Liver (tissue), 9 donors: ENCODE measurements around the gene MPRIP. TPM values are rescaled to one million over a fixed set of nuclear protein-coding genes. Genes with fewer than 3 reads are reported as not detected.

Experiments used
- DNase-seq: peaks from one replicate; pipeline ENCODE4 v3.0.0-alpha.2; 2017; ENCODE audit warnings: low spot score
- H3K27ac ChIP-seq, 2 donors: one replicate each; pipeline ENCODE4 v1.7.0; 2013; ENCODE audit warnings: inconsistent platforms in 2 of 2, low read length in 2 of 2, control low read depth in 1 of 2, low read depth in 1 of 2, mild to moderate bottlenecking in 1 of 2
- H3K27me3 ChIP-seq, 4 donors: one replicate each; pipeline versions ENCODE4 v1.6.1 to v1.7.0; 2013; ENCODE audit warnings: low read length in 3 of 4, inconsistent platforms in 1 of 4, mild to moderate bottlenecking in 1 of 4, moderate library complexity in 1 of 4; ENCODE audit not compliant: control insufficient read depth in 4 of 4, insufficient read depth in 4 of 4
- H3K36me3 ChIP-seq, 4 donors: one replicate each; pipeline versions ENCODE4 v1.6.1 to v1.7.0; 2013; ENCODE audit warnings: low read length in 3 of 4, mild to moderate bottlenecking in 3 of 4, low read depth in 1 of 4, moderate library complexity in 1 of 4; ENCODE audit not compliant: control insufficient read depth in 4 of 4, insufficient read depth in 3 of 4
- H3K4me1 ChIP-seq, 4 donors: one replicate each; pipeline versions ENCODE4 v1.6.1 to v1.7.0; 2013; ENCODE audit warnings: low read length in 3 of 4, mild to moderate bottlenecking in 3 of 4, moderate library complexity in 1 of 4; ENCODE audit not compliant: control insufficient read depth in 4 of 4, insufficient read depth in 4 of 4
- H3K4me3 ChIP-seq, 3 donors: one replicate each; pipeline versions ENCODE4 v1.6.1 to v1.7.0; 2013; ENCODE audit warnings: low read length in 3 of 3, control low read depth in 1 of 3, low read depth in 1 of 3, mild to moderate bottlenecking in 1 of 3
- H3K9ac ChIP-seq, 2 donors: one replicate each; pipeline ENCODE4 v1.7.0; 2013; ENCODE audit warnings: low read length in 2 of 2, mild to moderate bottlenecking in 2 of 2, moderate library complexity in 2 of 2, control low read depth in 1 of 2, low read depth in 1 of 2
- H3K9me3 ChIP-seq, 4 donors: one replicate each; pipeline versions ENCODE4 v1.6.1 to v1.7.0; 2013; ENCODE audit warnings: low read length in 3 of 4; ENCODE audit not compliant: control insufficient read depth in 4 of 4
- EGR1 ChIP-seq, 2 donors: IDR thresholded peaks; 2 replicates each; pipeline ENCODE4 v1.6.1; 2016 to 2018; ENCODE audit warnings: antibody characterized with exemption in 2 of 2, low read depth in 2 of 2
- FOXA1 ChIP-seq: IDR thresholded peaks from 2 replicates; pipeline ENCODE4 v1.6.1; 2016; ENCODE audit warnings: antibody characterized with exemption
- FOXA2 ChIP-seq: IDR thresholded peaks from 2 replicates; pipeline ENCODE4 v1.6.1; 2016; ENCODE audit warnings: antibody characterized with exemption
- GABPA ChIP-seq, 2 donors: IDR thresholded peaks in 1 of 2; conservative IDR thresholded peaks in 1 of 2; 2 replicates each; pipeline ENCODE4 v1.6.1; 2016; ENCODE audit warnings: antibody characterized with exemption in 2 of 2, mild to moderate bottlenecking in 1 of 2, moderate library complexity in 1 of 2
- HNF4A ChIP-seq, 2 donors: conservative IDR thresholded peaks; 2 replicates each; pipeline ENCODE4 v1.6.1; 2016; ENCODE audit warnings: antibody characterized with exemption in 2 of 2, mild to moderate bottlenecking in 2 of 2
- HNF4G ChIP-seq: IDR thresholded peaks from 2 replicates; pipeline ENCODE4 v1.6.1; 2016; ENCODE audit warnings: antibody characterized with exemption
- JUND ChIP-seq, 2 donors: IDR thresholded peaks; 2 replicates each; pipeline ENCODE4 v1.6.1; 2016; ENCODE audit warnings: antibody characterized with exemption in 2 of 2
- NR2F2 ChIP-seq: IDR thresholded peaks from 2 replicates; pipeline ENCODE4 v1.6.1; 2016; ENCODE audit warnings: antibody characterized with exemption
- RAD21 ChIP-seq, 2 donors: IDR thresholded peaks; 2 replicates each; pipeline ENCODE4 v1.6.1; 2016; ENCODE audit warnings: antibody characterized with exemption in 2 of 2, mild to moderate bottlenecking in 2 of 2
- RXRA ChIP-seq, 2 donors: IDR thresholded peaks; 2 replicates each; pipeline ENCODE4 v1.6.1; 2017 to 2018; ENCODE audit warnings: antibody characterized with exemption in 2 of 2, mild to moderate bottlenecking in 1 of 2
- SP1 ChIP-seq: IDR thresholded peaks from 2 replicates; pipeline ENCODE4 v1.6.1; 2018; ENCODE audit warnings: antibody characterized with exemption, mild to moderate bottlenecking
- TAF1 ChIP-seq: conservative IDR thresholded peaks from 2 replicates; pipeline ENCODE4 v1.6.1; 2016; ENCODE audit warnings: antibody characterized with exemption, mild to moderate bottlenecking
- YY1 ChIP-seq: IDR thresholded peaks from 2 replicates; pipeline ENCODE4 v1.6.1; 2016; ENCODE audit warnings: antibody characterized with exemption, mild to moderate bottlenecking
- WGBS: extraction: QIAGEN DNeasy Blood & Tissue Kit; methylation state at CpG from one replicate; pipeline ENCODE4 v1.1.7; 2013; 5-methylcytosine and 5-hydroxymethylcytosine counted together
- polyA plus RNA-seq, 2 donors: library from polyadenylated mRNA; stranded (reverse) in 1 of 2; unstranded in 1 of 2; fragments of 200-250 nt in 1 of 2; fragments of >200 nt in 1 of 2; fragmentation: Nextera tagmentation in 1 of 2; extraction: Ambion mirVana in 1 of 2; gene quantifications; one replicate each; pipeline versions ENCODE4 v1.2.1 to v1.2.3, GENCODE V29; 2013 to 2015
- total RNA-seq, 2 donors: library from RNA; depleted of rRNA; stranded (reverse); fragments of >200 nt; gene quantifications; one replicate each; pipeline ENCODE4 v1.2.3, GENCODE V29; 2014
- TF ChIP-seq, protein P1 (sequence below): IDR thresholded peaks from 2 replicates; pipeline ENCODE4 v1.6.1; 2016; ENCODE audit warnings: antibody characterized with exemption, mild to moderate bottlenecking
- TF ChIP-seq, protein P2 (sequence below): IDR thresholded peaks from 2 replicates; pipeline ENCODE4 v1.6.1; 2016; ENCODE audit warnings: antibody characterized with exemption
- TF ChIP-seq, protein P3 (sequence below): IDR thresholded peaks from 2 replicates; pipeline ENCODE4 v1.6.1; 2016; ENCODE audit warnings: antibody characterized with exemption
- TF ChIP-seq, protein P4 (sequence below): fragments of 150-350 bp; IDR thresholded peaks from 2 replicates; pipeline ENCODE4 v1.5.1; 2017; ENCODE audit warnings: improper control_type of control experiment, low read depth, low read length; ENCODE audit not compliant: missing input control
- TF ChIP-seq, protein P5 (sequence below): IDR thresholded peaks from 2 replicates; pipeline ENCODE4 v1.6.1; 2016; ENCODE audit warnings: antibody characterized with exemption
- donor health status: healthy.
- donor health status: healthy.
- donor health status: healthy.
- donor health status: healthy.
- donor health status: healthy.

Gene MPRIP
- total and polyA plus RNA-seq, 4 donors, result 21.2 to 61.9 (median 34.7) TPM

DNA sequence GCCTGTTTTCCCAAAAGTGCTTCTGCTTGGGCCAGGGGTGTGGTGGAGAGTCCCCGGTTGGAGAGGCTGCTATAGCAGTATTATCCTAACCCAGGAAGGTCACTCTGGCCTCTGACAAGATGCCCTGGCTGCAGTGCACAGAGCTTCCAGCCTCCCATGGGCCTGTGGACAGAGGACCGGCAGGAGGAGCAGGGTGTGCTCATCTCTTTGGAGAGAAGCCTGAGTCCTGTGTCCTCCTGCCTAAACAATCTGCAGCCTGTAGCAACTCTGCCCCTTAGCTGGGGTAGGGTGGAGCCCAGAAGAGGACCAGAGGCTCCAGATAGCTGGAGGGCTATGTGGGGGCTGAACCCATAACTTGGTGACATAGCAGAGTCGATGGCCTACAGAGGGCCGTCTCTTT, 78.0 kb downstream of the MPRIP start:
- TF ChIP-seq, protein P1, sequence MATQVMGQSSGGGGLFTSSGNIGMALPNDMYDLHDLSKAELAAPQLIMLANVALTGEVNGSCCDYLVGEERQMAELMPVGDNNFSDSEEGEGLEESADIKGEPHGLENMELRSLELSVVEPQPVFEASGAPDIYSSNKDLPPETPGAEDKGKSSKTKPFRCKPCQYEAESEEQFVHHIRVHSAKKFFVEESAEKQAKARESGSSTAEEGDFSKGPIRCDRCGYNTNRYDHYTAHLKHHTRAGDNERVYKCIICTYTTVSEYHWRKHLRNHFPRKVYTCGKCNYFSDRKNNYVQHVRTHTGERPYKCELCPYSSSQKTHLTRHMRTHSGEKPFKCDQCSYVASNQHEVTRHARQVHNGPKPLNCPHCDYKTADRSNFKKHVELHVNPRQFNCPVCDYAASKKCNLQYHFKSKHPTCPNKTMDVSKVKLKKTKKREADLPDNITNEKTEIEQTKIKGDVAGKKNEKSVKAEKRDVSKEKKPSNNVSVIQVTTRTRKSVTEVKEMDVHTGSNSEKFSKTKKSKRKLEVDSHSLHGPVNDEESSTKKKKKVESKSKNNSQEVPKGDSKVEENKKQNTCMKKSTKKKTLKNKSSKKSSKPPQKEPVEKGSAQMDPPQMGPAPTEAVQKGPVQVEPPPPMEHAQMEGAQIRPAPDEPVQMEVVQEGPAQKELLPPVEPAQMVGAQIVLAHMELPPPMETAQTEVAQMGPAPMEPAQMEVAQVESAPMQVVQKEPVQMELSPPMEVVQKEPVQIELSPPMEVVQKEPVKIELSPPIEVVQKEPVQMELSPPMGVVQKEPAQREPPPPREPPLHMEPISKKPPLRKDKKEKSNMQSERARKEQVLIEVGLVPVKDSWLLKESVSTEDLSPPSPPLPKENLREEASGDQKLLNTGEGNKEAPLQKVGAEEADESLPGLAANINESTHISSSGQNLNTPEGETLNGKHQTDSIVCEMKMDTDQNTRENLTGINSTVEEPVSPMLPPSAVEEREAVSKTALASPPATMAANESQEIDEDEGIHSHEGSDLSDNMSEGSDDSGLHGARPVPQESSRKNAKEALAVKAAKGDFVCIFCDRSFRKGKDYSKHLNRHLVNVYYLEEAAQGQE, result no peak
- TF ChIP-seq GABPA (IDR thresholded peaks at IDR 0.05 in 1 of 2, conservative IDR thresholded peaks at IDR 0.05 in 1 of 2), result no peak
- TF ChIP-seq RXRA (IDR thresholded peaks at IDR 0.05), result no peak
- TF ChIP-seq JUND (IDR thresholded peaks at IDR 0.05), result no peak
- no peak for TF ChIP-seq FOXA2
- TF ChIP-seq HNF4A (conservative IDR thresholded peaks at IDR 0.05), result no peak
- TF ChIP-seq HNF4G, result no peak
- TF ChIP-seq, protein P2, sequence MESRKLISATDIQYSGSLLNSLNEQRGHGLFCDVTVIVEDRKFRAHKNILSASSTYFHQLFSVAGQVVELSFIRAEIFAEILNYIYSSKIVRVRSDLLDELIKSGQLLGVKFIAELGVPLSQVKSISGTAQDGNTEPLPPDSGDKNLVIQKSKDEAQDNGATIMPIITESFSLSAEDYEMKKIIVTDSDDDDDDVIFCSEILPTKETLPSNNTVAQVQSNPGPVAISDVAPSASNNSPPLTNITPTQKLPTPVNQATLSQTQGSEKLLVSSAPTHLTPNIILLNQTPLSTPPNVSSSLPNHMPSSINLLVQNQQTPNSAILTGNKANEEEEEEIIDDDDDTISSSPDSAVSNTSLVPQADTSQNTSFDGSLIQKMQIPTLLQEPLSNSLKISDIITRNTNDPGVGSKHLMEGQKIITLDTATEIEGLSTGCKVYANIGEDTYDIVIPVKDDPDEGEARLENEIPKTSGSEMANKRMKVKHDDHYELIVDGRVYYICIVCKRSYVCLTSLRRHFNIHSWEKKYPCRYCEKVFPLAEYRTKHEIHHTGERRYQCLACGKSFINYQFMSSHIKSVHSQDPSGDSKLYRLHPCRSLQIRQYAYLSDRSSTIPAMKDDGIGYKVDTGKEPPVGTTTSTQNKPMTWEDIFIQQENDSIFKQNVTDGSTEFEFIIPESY, result no peak
- TF ChIP-seq, protein P3, sequence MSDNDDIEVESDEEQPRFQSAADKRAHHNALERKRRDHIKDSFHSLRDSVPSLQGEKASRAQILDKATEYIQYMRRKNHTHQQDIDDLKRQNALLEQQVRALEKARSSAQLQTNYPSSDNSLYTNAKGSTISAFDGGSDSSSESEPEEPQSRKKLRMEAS, result no peak
- no peak for TF ChIP-seq EGR1 (IDR thresholded peaks at IDR 0.05; ENCODE audit: low read depth in 2 of 2)
- no peak for TF ChIP-seq TAF1
- TF ChIP-seq SP1, result no peak
- TF ChIP-seq, protein P4, sequence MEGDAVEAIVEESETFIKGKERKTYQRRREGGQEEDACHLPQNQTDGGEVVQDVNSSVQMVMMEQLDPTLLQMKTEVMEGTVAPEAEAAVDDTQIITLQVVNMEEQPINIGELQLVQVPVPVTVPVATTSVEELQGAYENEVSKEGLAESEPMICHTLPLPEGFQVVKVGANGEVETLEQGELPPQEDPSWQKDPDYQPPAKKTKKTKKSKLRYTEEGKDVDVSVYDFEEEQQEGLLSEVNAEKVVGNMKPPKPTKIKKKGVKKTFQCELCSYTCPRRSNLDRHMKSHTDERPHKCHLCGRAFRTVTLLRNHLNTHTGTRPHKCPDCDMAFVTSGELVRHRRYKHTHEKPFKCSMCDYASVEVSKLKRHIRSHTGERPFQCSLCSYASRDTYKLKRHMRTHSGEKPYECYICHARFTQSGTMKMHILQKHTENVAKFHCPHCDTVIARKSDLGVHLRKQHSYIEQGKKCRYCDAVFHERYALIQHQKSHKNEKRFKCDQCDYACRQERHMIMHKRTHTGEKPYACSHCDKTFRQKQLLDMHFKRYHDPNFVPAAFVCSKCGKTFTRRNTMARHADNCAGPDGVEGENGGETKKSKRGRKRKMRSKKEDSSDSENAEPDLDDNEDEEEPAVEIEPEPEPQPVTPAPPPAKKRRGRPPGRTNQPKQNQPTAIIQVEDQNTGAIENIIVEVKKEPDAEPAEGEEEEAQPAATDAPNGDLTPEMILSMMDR, result no peak
- TF ChIP-seq RAD21 (IDR thresholded peaks at IDR 0.05), result no peak
- TF ChIP-seq NR2F2, result no peak
- TF ChIP-seq YY1, result no peak
- no peak for TF ChIP-seq FOXA1
- TF ChIP-seq, protein P5, sequence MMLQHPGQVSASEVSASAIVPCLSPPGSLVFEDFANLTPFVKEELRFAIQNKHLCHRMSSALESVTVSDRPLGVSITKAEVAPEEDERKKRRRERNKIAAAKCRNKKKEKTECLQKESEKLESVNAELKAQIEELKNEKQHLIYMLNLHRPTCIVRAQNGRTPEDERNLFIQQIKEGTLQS, result no peak
- Histone ChIP-seq H3K4me1 (peaks cover 20 to 47% (median 34%) of the 10 kb centered on the region in 4 donors), H3K9me3 (no peaks in the 10 kb centered on the region), H3K9ac (no peak overlapping the region), H3K36me3 (no peaks in the 10 kb centered on the region), H3K27me3 (no peaks in the 10 kb centered on the region), H3K4me3 (no peak overlapping the region), H3K27ac (peak overlapping the region in 1 of 2 donors; percentile 63)
- WGBS, result 74% methylated on average over 4 of the region's 4 CpGs
- DNase-seq, result no peak
